GM23338 (cell line): ENCODE results near the gene PIGS.

Source experiments
- CREB1 ChIP-seq: fragments of 250-450 bp; sonication (Bioruptor Pico); IDR thresholded peaks from 2 replicates; pipeline ENCODE4 v1.5.0; 2020; ENCODE audit warnings: low read depth, mild to moderate bottlenecking, moderate library complexity
- CTCF ChIP-seq, 2 experiments: fragments of 200-600 bp in 1 of 2; sonication (generic) in 1 of 2; conservative IDR thresholded peaks; 2 replicates each; pipeline versions ENCODE4 v1.5.1 to v1.6.1; 2016 to 2017; ENCODE audit warnings: antibody characterized with exemption in 2 of 2, low read depth in 2 of 2, mild to moderate bottlenecking in 2 of 2, moderate library complexity in 1 of 2
- ETS1 ChIP-seq: IDR thresholded peaks from 2 replicates; pipeline ENCODE4 v1.6.1; 2016; ENCODE audit warnings: antibody characterized with exemption
- EZH2 ChIP-seq: fragments of 200-600 bp; sonication (generic); IDR thresholded peaks from one replicate; pipeline ENCODE4 v1.8.0; 2017; ENCODE audit warnings: antibody characterized with exemption, mild to moderate bottlenecking, low read depth; ENCODE audit not compliant: unreplicated experiment
- EZH2phosphoT487 ChIP-seq: fragments of 200-600 bp; sonication (generic); IDR thresholded peaks from one replicate; pipeline ENCODE4 v1.8.1; 2018; ENCODE audit warnings: antibody characterized with exemption; ENCODE audit not compliant: unreplicated experiment
- JUNB ChIP-seq: IDR thresholded peaks from one replicate; pipeline ENCODE4 v1.6.1; 2016; ENCODE audit warnings: antibody characterized with exemption; ENCODE audit not compliant: unreplicated experiment
- NANOG ChIP-seq: IDR thresholded peaks from 2 replicates; pipeline ENCODE4 v1.6.1; 2016; ENCODE audit warnings: antibody characterized with exemption, borderline replicate concordance
- POLR2AphosphoS5 ChIP-seq: IDR thresholded peaks from 2 replicates; pipeline ENCODE4 v1.6.1; 2016; ENCODE audit warnings: antibody characterized with exemption, low read depth
- REST ChIP-seq: IDR thresholded peaks from one replicate; pipeline ENCODE4 v1.6.1; 2018; ENCODE audit warnings: antibody characterized with exemption; ENCODE audit not compliant: unreplicated experiment
- ZNF114 ChIP-seq: fragments of 250-450 bp; sonication (Bioruptor Pico); IDR thresholded peaks from 2 replicates; pipeline ENCODE4 v1.5.0; 2020; ENCODE audit warnings: mild to moderate bottlenecking, moderate library complexity
- ZNF331 ChIP-seq: fragments of 250-450 bp; sonication (Bioruptor Pico); IDR thresholded peaks from 2 replicates; pipeline ENCODE4 v1.5.0; 2020; ENCODE audit warnings: low read depth, mild to moderate bottlenecking, moderate library complexity
- ZNF462 ChIP-seq: fragments of 250-450 bp; sonication (Bioruptor Pico); IDR thresholded peaks from 2 replicates; pipeline ENCODE4 v1.5.0; 2020; ENCODE audit warnings: mild to moderate bottlenecking, moderate library complexity

- TF ChIP-seq POLR2AphosphoS5 = no peak
- no peak for TF ChIP-seq CTCF (conservative IDR thresholded peaks at IDR 0.05; ENCODE audit: low read depth in 2 of 2)
- TF ChIP-seq EZH2 = no peak
- no peak for TF ChIP-seq REST
- TF ChIP-seq ZNF331 (CRISPR knock-in tag) = no peak
- TF ChIP-seq ZNF462 = no peak
- TF ChIP-seq EZH2phosphoT487 = no peak
- TF ChIP-seq JUNB = no peak
- no peak for TF ChIP-seq NANOG
- TF ChIP-seq ETS1 = no peak
- no peak for TF ChIP-seq CREB1 (CRISPR knock-in tag)
- TF ChIP-seq ZNF114 (CRISPR knock-in tag) = no peak
These were observed 486 bp downstream of the PIGS start for GRCh38 chr17:28570716-28571360.
